KMS-11 (cell line): Measurements from ENCODE around the gene EFCAB7.

Experiments used
- H2AFZ ChIP-seq: fragments of 200-600 bp; sonication (generic); 2 replicates; pipeline ENCODE4 v1.6.1; 2016; ENCODE audit warnings: antibody characterized with exemption, mixed run types, low read depth
- H3K27ac ChIP-seq: fragments of 200-600 bp; sonication (generic); 2 replicates; pipeline ENCODE4 v1.6.1; 2016; ENCODE audit warnings: mild to moderate bottlenecking, mixed run types
- H3K27me3 ChIP-seq: fragments of 200-600 bp; sonication (generic); 2 replicates; pipeline ENCODE4 v1.6.1; 2017; ENCODE audit warnings: mild to moderate bottlenecking, low read depth, mixed run types, moderate library complexity; ENCODE audit not compliant: insufficient read depth
- H3K36me3 ChIP-seq: fragments of 200-600 bp; sonication (generic); 2 replicates; pipeline ENCODE4 v1.6.1; 2017; ENCODE audit warnings: mild to moderate bottlenecking, mixed run types; ENCODE audit not compliant: insufficient read depth
- H3K4me1 ChIP-seq: fragments of 200-600 bp; sonication (generic); 2 replicates; pipeline ENCODE4 v1.6.1; 2016; ENCODE audit warnings: mild to moderate bottlenecking, low read depth, mixed run types; ENCODE audit not compliant: poor library complexity, severe bottlenecking
- H3K4me2 ChIP-seq: fragments of 200-600 bp; sonication (generic); 2 replicates; pipeline ENCODE4 v1.7.0; 2016; ENCODE audit warnings: mild to moderate bottlenecking, mixed run types
- H3K4me3 ChIP-seq: fragments of 200-600 bp; sonication (generic); IDR thresholded peaks from 2 replicates; pipeline ENCODE4 v1.6.1; 2017; ENCODE audit warnings: low read depth, low read length, mixed read lengths; ENCODE audit not compliant: insufficient read depth
- H3K79me2 ChIP-seq: fragments of 200-600 bp; sonication (generic); 2 replicates; pipeline ENCODE4 v1.6.1; 2016; ENCODE audit warnings: low read depth, mixed run types; ENCODE audit not compliant: insufficient read depth
- H3K9ac ChIP-seq: fragments of 200-600 bp; sonication (generic); 2 replicates; pipeline ENCODE4 v1.6.1; 2016; ENCODE audit warnings: mild to moderate bottlenecking, mixed run types
- H4K20me1 ChIP-seq: fragments of 200-600 bp; sonication (generic); 2 replicates; pipeline ENCODE4 v1.6.1; 2016; ENCODE audit warnings: mild to moderate bottlenecking, mixed run types; ENCODE audit not compliant: insufficient read depth
- CTCF ChIP-seq: fragments of 200-600 bp; sonication (generic); conservative IDR thresholded peaks from 2 replicates; pipeline ENCODE4 v1.6.1; 2017; ENCODE audit warnings: low read depth, mild to moderate bottlenecking, antibody characterized with exemption, low read length, moderate library complexity, mixed read lengths

The EFCAB7 gene

GRCh38 chr1:63593886-63594605 is 70.7 kb downstream of the EFCAB7 start:
- Histone ChIP-seq H3K79me2 (no peaks in the 10 kb centered on the region), H3K4me1 (peaks cover 10% of the 10 kb centered on the region), H2AFZ (peak overlapping the region; percentile 96), H3K4me3 (peak overlapping the region; percentile 79), H3K9ac (peak overlapping the region; percentile 80), H3K27me3 (no peaks in the 10 kb centered on the region), H3K4me2 (peak overlapping the region; percentile 67), H3K36me3 (no peaks in the 10 kb centered on the region), H3K27ac (peak overlapping the region; percentile 76), H4K20me1 (no peaks in the 10 kb centered on the region)
- no peak for TF ChIP-seq CTCF

DNA sequence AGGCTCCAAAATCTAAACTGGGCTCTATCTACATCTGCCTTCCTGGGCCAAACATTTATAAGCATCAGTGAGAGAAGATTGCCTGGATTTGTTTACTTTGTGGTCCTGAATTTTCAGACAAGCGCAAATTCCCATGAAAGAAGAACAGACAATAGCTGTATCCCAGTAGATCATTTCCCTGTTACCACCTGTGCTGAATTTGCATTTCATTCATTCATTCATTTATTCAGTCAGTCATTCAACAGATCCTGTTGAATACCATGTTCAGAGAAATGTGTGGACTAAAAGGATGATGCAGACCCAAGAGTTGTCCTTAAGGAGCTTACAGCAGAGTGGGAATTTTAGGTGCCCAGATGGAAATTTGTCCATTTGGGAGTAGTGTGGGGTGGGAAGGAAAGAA is 72.1 kb downstream of the EFCAB7 start:
- no peak overlapping the region for H2AFZ ChIP-seq
- H3K27ac ChIP-seq, result no peak overlapping the region
- no peaks in the 10 kb centered on the region for H3K79me2 ChIP-seq
- peaks cover 10% of the 10 kb centered on the region for H3K4me1 ChIP-seq
- H3K4me3 ChIP-seq, result no peak overlapping the region
- H4K20me1 ChIP-seq, result no peaks in the 10 kb centered on the region
- TF ChIP-seq CTCF, result no peak
- H3K4me2 ChIP-seq, result no peak overlapping the region
- H3K36me3 ChIP-seq, result no peaks in the 10 kb centered on the region
- no peak overlapping the region for H3K9ac ChIP-seq
- no peaks in the 10 kb centered on the region for H3K27me3 ChIP-seq

GRCh38 chr1:63599799-63600198 is 76.5 kb downstream of the EFCAB7 start:
- Histone ChIP-seq H3K4me2 (no peak overlapping the region), H2AFZ (no peak overlapping the region), H3K36me3 (no peaks in the 10 kb centered on the region), H3K9ac (no peak overlapping the region), H3K27ac (no peak overlapping the region), H3K4me3 (no peak overlapping the region), H3K27me3 (no peaks in the 10 kb centered on the region), H4K20me1 (no peaks in the 10 kb centered on the region), H3K4me1 (peaks cover 4% of the 10 kb centered on the region), H3K79me2 (no peaks in the 10 kb centered on the region)
- TF ChIP-seq CTCF, result no peak

- Histone ChIP-seq H3K4me1 (no peaks in the 10 kb centered on the region), H3K27ac (no peak overlapping the region), H2AFZ (no peak overlapping the region), H4K20me1 (no peaks in the 10 kb centered on the region), H3K4me3 (no peak overlapping the region), H3K79me2 (no peaks in the 10 kb centered on the region), H3K36me3 (no peaks in the 10 kb centered on the region), H3K9ac (no peak overlapping the region), H3K27me3 (no peaks in the 10 kb centered on the region), H3K4me2 (no peak overlapping the region)
- no peak for TF ChIP-seq CTCF
These were observed 76.9 kb downstream of the EFCAB7 start for GRCh38 chr1:63600248-63600647.
